OCI-LY3 (cell line): ENCODE measurements around the gene NUDCD3.

Experiments used
- EZH2phosphoT487 ChIP-seq: fragments of 200-600 bp; shearing (Covaris generic); IDR thresholded peaks from 2 replicates; pipeline ENCODE4 v1.6.1; 2018; ENCODE audit warnings: antibody characterized with exemption, mixed run types, low read depth
- TF ChIP-seq, protein P1 (sequence below): fragments of 200-600, 300-600 bp; sonication (generic); IDR thresholded peaks from 2 replicates; pipeline ENCODE4 v1.5.1; 2014; ENCODE audit warnings: antibody characterized with exemption, low read length, low read depth

DNA sequence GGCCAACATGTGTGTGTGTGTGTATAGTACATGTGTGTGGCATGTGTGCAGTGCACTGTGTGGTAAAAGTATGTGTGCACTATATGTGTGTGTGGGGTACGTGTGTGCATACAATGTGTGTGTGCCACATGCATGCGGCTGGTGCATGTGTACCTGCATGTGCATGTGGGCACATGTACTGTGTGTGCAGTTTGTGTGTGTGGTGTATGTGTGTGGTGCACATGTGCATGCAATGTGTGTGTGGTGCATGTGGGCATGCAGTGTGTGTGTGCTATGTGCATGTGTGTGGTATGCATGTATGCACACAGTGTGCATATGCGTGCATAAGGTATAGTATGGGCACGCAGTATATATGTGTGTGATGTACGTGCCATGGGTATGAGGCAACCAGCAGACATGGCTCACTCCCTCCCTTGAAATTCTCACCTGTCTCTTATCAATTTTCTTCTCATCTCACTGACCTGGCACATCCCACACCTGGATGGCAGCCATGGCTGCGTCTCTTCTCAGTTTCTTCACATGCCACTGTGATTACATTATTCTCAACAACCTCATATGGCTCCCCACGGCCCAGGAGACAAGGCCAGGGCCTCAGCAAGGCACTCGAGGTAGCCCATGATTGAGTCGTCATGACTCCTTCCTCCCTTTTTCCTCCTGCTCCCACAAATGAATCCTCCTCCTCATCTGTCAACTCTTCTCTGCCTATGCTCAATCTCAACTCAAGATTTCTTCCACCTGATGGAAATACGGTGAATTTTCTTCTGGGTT lies 57.0 kb downstream of the NUDCD3 start:
- TF ChIP-seq, protein P1, sequence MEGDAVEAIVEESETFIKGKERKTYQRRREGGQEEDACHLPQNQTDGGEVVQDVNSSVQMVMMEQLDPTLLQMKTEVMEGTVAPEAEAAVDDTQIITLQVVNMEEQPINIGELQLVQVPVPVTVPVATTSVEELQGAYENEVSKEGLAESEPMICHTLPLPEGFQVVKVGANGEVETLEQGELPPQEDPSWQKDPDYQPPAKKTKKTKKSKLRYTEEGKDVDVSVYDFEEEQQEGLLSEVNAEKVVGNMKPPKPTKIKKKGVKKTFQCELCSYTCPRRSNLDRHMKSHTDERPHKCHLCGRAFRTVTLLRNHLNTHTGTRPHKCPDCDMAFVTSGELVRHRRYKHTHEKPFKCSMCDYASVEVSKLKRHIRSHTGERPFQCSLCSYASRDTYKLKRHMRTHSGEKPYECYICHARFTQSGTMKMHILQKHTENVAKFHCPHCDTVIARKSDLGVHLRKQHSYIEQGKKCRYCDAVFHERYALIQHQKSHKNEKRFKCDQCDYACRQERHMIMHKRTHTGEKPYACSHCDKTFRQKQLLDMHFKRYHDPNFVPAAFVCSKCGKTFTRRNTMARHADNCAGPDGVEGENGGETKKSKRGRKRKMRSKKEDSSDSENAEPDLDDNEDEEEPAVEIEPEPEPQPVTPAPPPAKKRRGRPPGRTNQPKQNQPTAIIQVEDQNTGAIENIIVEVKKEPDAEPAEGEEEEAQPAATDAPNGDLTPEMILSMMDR = no peak
- no peak for TF ChIP-seq EZH2phosphoT487
